HG03045 (cell line): ENCODE results near the gene MAPRE2.

Experiments used
- ATAC-seq: cut with Tn5 transposase; IDR thresholded peaks from one replicate; pipeline ENCODE4 v1.9.1; 2021; ENCODE audit warnings: mild to moderate bottlenecking, moderate library complexity; ENCODE audit not compliant: unreplicated experiment

Gene MAPRE2

GRCh38 chr18:35174093-35174731 lies 133.0 kb downstream of the MAPRE2 start:
- ATAC-seq: no peak

DNA sequence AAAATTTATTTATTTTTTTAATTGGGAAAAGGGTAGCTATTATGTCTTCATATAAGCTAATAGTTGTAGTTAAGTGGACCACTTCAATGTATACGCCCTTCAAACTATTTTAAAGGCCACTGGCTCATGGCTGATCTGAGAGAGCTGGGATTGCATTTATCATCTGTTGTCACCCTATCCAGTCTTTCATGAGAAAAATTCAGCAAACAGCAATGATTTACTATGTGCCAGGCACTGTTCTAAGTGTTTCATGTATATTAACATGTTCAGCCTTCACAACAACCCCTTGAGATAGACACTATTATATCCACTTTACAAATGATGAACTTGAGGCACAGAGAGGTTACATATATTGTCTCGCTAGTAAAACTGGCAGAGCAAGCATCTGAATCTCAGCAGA lies 133.5 kb downstream of the MAPRE2 start:
- no peak for ATAC-seq

DNA sequence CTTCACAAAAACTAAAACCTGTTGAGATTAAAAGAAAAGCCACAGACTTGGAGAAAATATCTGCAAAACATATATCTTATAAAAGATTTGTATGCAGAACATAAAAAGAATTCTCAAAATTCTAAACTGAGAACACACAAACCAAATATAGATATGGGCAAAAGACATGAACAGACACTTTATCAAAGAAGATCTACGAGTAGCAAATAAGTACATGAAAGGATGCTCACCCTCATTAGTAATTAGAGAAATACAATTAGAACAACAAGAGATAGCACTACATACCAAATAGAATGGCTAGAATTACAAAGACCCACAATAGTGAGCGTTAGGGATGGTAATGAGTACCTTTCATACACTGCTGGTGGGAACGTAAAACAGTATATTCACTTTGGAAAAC lies 135.7 kb downstream of the MAPRE2 start:
- ATAC-seq: no peak

DNA sequence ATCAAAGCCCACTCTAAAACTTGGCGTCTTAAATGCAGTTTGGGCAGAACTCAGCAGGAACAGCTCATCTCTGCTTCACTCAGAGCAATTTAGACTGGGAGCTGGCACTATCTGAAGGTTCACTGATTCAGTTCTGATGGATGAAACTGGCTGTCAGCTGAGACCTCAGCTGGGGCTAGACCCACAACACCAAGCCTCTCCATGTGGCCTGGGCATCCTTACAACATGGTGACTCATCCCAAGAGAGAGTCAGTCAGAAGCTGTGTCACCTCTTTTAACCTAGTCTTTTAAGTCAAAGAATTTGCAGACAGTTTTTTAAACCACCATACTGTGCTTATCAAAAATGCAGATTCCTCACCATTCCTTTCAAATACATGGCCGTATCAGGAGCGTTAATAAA lies 137.0 kb downstream of the MAPRE2 start:
- no peak for ATAC-seq

DNA sequence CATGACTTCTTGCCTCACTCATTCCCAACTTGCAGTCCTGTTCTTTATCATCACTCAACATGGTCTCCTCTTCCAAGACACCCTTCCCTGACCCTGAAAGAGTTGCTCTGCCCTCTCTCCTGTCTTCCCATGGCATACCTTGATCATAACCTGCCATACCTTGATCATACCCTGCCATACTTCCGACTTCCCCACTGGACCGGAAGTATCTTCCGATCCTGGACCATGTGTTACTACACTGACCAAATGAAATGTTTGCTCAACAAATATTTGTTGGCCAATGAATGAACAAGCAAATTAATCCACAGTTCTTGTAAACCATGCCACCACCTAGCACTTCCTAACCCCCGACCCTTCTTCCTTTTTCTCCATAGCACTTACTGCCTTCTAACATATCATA lies 138.7 kb downstream of the MAPRE2 start:
- ATAC-seq: no peak

DNA sequence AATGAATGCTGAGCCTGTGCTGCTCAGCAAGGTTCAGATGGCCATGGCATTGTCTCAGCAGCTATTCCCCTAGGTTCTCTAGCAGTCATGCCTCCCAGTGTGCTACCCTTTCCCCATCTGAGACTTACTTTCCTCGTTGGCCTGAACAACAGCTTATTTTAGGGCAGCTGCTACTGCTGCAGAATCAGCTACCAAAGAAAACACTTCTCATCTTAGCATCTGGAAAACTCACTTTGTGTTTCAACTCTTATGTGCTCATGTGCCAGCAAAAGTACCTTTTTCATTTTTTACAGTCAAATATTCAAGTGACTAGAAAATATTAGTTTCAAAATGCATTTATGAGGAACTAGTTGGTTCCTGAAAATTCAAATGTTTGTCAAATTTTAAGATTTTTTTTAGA lies 139.2 kb downstream of the MAPRE2 start:
- no peak for ATAC-seq

DNA sequence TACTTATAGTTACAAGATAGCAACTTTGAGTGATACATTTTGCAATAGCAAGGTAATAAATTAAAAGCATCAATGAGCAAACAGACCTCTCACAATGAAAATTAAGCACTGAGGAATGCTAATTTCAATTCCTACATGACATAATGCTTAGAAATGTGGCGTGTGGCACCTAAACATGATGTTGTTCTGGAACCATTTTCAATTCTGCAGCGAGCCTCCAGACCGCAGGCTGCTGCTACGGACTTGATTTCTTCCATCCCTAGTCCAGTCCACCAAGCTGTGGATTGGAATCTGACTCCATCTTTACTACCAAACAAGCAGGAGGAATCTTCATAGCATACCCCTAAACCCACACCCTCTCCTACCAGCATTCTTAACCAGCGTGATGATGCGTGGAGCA lies 140.9 kb downstream of the MAPRE2 start:
- no peak for ATAC-seq

GRCh38 chr18:35183886-35184285 lies 142.7 kb downstream of the MAPRE2 start:
- ATAC-seq: no peak

GRCh38 chr18:35185771-35186170 lies 144.6 kb downstream of the MAPRE2 start:
- ATAC-seq: no peak

GRCh38 chr18:35186291-35187034 lies 145.2 kb downstream of the MAPRE2 start:
- ATAC-seq: no peak

GRCh38 chr18:35189510-35189909 lies 148.3 kb downstream of the MAPRE2 start:
- ATAC-seq: no peak

GRCh38 chr18:35190948-35191697 lies 149.9 kb downstream of the MAPRE2 start:
- no peak for ATAC-seq

- no peak for ATAC-seq
Measured at GRCh38 chr18:35191698-35192025, 150.4 kb downstream of the MAPRE2 start.

DNA sequence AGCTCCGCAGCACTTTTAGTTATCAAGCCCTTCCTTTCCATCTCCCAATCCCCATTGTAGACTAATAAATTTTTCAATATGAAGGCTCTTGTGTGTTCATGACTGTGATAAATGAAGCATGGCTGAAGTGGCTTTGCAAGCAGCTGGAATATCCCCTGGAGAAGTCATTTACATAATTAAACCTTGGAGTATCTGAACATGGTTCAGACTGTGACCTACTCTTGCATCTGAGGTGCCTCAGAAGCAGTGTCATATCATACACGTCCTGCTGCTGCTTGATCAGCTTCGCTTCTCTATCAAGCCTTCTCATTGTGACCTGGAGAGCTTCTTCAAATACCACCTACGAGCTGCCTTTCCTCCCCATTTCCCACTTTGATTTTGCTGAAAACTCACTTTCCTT lies 151.2 kb downstream of the MAPRE2 start:
- ATAC-seq: no peak
